Transverse colon (tissue), 4 donors: ENCODE measurements around the gene ZBTB8B.
A peak's percentile ranks its signal among the peaks of the same experiment; 100 is the strongest.

Experiments used
- POLR2A ChIP-seq: fragments of 450-650 bp; IDR thresholded peaks from one replicate; pipeline ENCODE4 v1.6.1; 2016; ENCODE audit warnings: antibody characterized with exemption, mild to moderate bottlenecking, moderate library complexity
- POLR2AphosphoS5 ChIP-seq, 3 donors: sonication (generic); formaldehyde crosslinking; IDR thresholded peaks; one replicate each; pipeline ENCODE4 v1.6.1; 2016; ENCODE audit warnings: antibody characterized with exemption in 3 of 3
- TF ChIP-seq, protein P1 (sequence below), 5 experiments: fragments of 200-600 bp in 3 of 5; fragments of 450-650 bp in 2 of 5; sonication (generic) in 3 of 5; IDR thresholded peaks; 1 replicate in 2 of 5; 2 replicates in 3 of 5; pipeline ENCODE4 v1.5.1; 2016 to 2017; ENCODE audit warnings: antibody characterized with exemption in 5 of 5, inconsistent platforms in 3 of 5, mild to moderate bottlenecking in 2 of 5, moderate library complexity in 1 of 5

DNA sequence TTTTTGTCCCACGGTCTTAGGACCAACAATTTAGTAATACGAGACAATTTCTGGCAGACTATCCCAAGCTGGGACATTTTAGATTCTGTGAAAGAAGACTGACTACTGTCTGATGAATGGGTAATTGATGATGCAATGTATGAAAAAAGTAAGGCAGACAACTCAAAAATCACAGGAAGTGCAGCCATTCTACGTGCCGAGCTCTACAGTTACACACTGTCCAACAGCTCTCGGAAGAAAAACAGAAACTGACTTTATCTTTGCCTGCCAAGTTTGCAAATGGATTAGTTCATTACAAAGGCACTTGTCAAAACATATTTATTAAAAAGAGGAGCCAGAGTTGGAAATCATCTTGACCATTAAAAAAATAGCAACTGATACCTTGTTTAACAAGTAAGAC is 31.3 kb downstream of the ZBTB8B start:
- TF ChIP-seq, protein P1, sequence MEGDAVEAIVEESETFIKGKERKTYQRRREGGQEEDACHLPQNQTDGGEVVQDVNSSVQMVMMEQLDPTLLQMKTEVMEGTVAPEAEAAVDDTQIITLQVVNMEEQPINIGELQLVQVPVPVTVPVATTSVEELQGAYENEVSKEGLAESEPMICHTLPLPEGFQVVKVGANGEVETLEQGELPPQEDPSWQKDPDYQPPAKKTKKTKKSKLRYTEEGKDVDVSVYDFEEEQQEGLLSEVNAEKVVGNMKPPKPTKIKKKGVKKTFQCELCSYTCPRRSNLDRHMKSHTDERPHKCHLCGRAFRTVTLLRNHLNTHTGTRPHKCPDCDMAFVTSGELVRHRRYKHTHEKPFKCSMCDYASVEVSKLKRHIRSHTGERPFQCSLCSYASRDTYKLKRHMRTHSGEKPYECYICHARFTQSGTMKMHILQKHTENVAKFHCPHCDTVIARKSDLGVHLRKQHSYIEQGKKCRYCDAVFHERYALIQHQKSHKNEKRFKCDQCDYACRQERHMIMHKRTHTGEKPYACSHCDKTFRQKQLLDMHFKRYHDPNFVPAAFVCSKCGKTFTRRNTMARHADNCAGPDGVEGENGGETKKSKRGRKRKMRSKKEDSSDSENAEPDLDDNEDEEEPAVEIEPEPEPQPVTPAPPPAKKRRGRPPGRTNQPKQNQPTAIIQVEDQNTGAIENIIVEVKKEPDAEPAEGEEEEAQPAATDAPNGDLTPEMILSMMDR (IDR thresholded peaks at IDR 0.05): no peak
- TF ChIP-seq POLR2AphosphoS5 (IDR thresholded peaks at IDR 0.05) (peak in 1 of 3 donors; percentile 13), POLR2A (no peak)
